GM19035 (cell line): Measurements from ENCODE around the gene ZC2HC1B.
A peak's percentile ranks its signal among the peaks of the same experiment; 100 is the strongest.
"Not testable (repeated sequence)": the region's sequence is repeated elsewhere in the genome, so short reads cannot be mapped to it uniquely, and the experiment has no call there.

ENCODE experiments used
- ATAC-seq: cut with Tn5 transposase; IDR thresholded peaks from one replicate; pipeline ENCODE4 v1.9.1; 2021; ENCODE audit not compliant: unreplicated experiment

Gene ZC2HC1B

GRCh38 chr6:143864234-143864633, at the start of gene ZC2HC1B:
ZC2HC1B (plus strand) TSS chr6:143864474; CDS start chr6:143864540, 66 bp downstream.
- ATAC-seq: no peak

- ATAC-seq: no peak
Measured at GRCh38 chr6:143817621-143818020, 46.7 kb upstream of the ZC2HC1B start.

- ATAC-seq: no peak
Measured at GRCh38 chr6:143821359-143821758, 42.9 kb upstream of the ZC2HC1B start.

GRCh38 chr6:143822584-143823024, 41.7 kb upstream of the ZC2HC1B start:
- no peak for ATAC-seq

GRCh38 chr6:143823548-143823947, 40.7 kb upstream of the ZC2HC1B start:
- ATAC-seq: no peak

- no peak for ATAC-seq
Measured at GRCh38 chr6:143828572-143828971, 35.7 kb upstream of the ZC2HC1B start.

- no peak for ATAC-seq
Measured at GRCh38 chr6:143836150-143836549, 28.1 kb upstream of the ZC2HC1B start.

GRCh38 chr6:143838395-143838794, 25.9 kb upstream of the ZC2HC1B start:
- no peak for ATAC-seq

GRCh38 chr6:143839196-143839595, 25.1 kb upstream of the ZC2HC1B start:
- no peak for ATAC-seq

- no peak for ATAC-seq
Measured at GRCh38 chr6:143840595-143841265, 23.5 kb upstream of the ZC2HC1B start.

- peak; percentile 16 for ATAC-seq
Measured at GRCh38 chr6:143842461-143842901, 21.8 kb upstream of the ZC2HC1B start.

GRCh38 chr6:143842902-143843676, 21.2 kb upstream of the ZC2HC1B start, which contains the start of gene LTV1:
LTV1 (plus strand) TSS chr6:143843338; CDS start chr6:143843478, 140 bp downstream.
- peak; percentile 100 for ATAC-seq

- peak; percentile 16 for ATAC-seq
Measured at GRCh38 chr6:143843677-143843999, 20.6 kb upstream of the ZC2HC1B start.

GRCh38 chr6:143844006-143844405, 20.3 kb upstream of the ZC2HC1B start:
- no peak for ATAC-seq

GRCh38 chr6:143845033-143845432, 19.2 kb upstream of the ZC2HC1B start:
- no peak for ATAC-seq

- not testable (repeated sequence) for ATAC-seq
Measured at GRCh38 chr6:143851706-143852105, 12.6 kb upstream of the ZC2HC1B start.

- not testable (repeated sequence) for ATAC-seq
Measured at GRCh38 chr6:143855057-143855456, 9.2 kb upstream of the ZC2HC1B start.

GRCh38 chr6:143856762-143857161, 7.5 kb upstream of the ZC2HC1B start:
- ATAC-seq: not testable (repeated sequence)

- no peak for ATAC-seq
Measured at GRCh38 chr6:143857651-143858050, 6.6 kb upstream of the ZC2HC1B start.

GRCh38 chr6:143859891-143860660, 4.2 kb upstream of the ZC2HC1B start:
- no peak for ATAC-seq

GRCh38 chr6:143863771-143864170, 503 bp upstream of the ZC2HC1B start:
- no peak for ATAC-seq
